Left ventricle myocardium inferior (tissue), 1 donor: Measurements from ENCODE around the gene EAPP. TPM values are rescaled to one million over a fixed set of nuclear protein-coding genes. Genes with fewer than 3 reads are reported as not detected.

ENCODE experiments used
- DNase-seq: peaks from one replicate; pipeline ENCODE4 v3.0.0-alpha.2; 2020
- H3K27ac ChIP-seq: fragments of 200-600 bp; replicated peaks from 2 replicates; pipeline ENCODE4 v1.8.0; 2021
- H3K27me3 ChIP-seq: fragments of 200-600 bp; 2 replicates; pipeline ENCODE4 v1.8.0; 2021; ENCODE audit warnings: low read depth
- H3K36me3 ChIP-seq: fragments of 200-600 bp; 2 replicates; pipeline ENCODE4 v1.8.0; 2021
- H3K4me1 ChIP-seq: fragments of 200-600 bp; 2 replicates; pipeline ENCODE4 v1.8.0; 2021
- H3K4me3 ChIP-seq: fragments of 200-600 bp; 2 replicates; pipeline ENCODE4 v1.8.0; 2021; ENCODE audit warnings: mild to moderate bottlenecking, moderate library complexity
- H3K9me3 ChIP-seq: fragments of 200-600 bp; replicated peaks from 2 replicates; pipeline ENCODE4 v1.8.0; 2021
- intact Hi-C: fragments of 100-400 bp; cut with micrococcal nuclease; formaldehyde crosslinking; loops from one replicate; pipeline ENCODE4 v1.11.0; 2022
- total RNA-seq: library from RNA; stranded (reverse); fragmentation: NEBNext Ultra II Directional; extraction: Animal tissue kit (Norgen Biotek cat#: 25700); gene quantifications from one replicate; pipeline ENCODE4 v1.2.1, GENCODE V29; 2021
- TF ChIP-seq, protein P1 (sequence below): fragments of 200-600 bp; IDR thresholded peaks from 2 replicates; pipeline ENCODE4 v1.8.0; 2021; ENCODE audit warnings: antibody characterized with exemption, mild to moderate bottlenecking, borderline replicate concordance
- donor health status: DM: no; HTN: yes; CAD: no; lungs with severe emphysema.

The EAPP gene
- total RNA-seq, 1 donor from 2014 or later: 17.5 TPM

DNA sequence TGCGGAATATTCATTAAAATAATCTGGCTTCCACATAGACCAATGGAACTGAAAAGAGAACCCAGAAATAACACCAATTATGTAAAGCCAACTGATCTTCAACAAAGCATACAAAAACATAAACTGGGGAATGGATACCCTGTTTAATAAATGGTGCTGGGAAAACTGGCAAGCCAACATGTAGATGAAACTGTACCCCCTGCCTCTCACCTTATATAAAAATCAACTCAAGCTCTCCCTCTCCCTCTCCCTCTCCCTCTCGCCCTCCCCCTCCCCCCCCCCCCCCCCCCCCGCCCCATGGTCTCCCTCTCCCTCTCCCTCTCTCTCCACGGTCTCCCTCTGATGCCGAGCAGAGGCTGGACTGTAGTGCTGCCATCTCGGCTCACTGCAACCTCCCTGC lies 64.3 kb downstream of the EAPP start:
- Histone ChIP-seq H3K27ac (no peak overlapping the region), H3K4me1 (no peaks in the 10 kb centered on the region), H3K9me3 (no peaks in the 10 kb centered on the region), H3K36me3 (no peaks in the 10 kb centered on the region), H3K4me3 (no peak overlapping the region), H3K27me3 (peaks cover 3% of the 10 kb centered on the region)
- DNase-seq: no peak
- TF ChIP-seq, protein P1, sequence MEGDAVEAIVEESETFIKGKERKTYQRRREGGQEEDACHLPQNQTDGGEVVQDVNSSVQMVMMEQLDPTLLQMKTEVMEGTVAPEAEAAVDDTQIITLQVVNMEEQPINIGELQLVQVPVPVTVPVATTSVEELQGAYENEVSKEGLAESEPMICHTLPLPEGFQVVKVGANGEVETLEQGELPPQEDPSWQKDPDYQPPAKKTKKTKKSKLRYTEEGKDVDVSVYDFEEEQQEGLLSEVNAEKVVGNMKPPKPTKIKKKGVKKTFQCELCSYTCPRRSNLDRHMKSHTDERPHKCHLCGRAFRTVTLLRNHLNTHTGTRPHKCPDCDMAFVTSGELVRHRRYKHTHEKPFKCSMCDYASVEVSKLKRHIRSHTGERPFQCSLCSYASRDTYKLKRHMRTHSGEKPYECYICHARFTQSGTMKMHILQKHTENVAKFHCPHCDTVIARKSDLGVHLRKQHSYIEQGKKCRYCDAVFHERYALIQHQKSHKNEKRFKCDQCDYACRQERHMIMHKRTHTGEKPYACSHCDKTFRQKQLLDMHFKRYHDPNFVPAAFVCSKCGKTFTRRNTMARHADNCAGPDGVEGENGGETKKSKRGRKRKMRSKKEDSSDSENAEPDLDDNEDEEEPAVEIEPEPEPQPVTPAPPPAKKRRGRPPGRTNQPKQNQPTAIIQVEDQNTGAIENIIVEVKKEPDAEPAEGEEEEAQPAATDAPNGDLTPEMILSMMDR: no peak
- intact Hi-C loops: no loop called here

DNA sequence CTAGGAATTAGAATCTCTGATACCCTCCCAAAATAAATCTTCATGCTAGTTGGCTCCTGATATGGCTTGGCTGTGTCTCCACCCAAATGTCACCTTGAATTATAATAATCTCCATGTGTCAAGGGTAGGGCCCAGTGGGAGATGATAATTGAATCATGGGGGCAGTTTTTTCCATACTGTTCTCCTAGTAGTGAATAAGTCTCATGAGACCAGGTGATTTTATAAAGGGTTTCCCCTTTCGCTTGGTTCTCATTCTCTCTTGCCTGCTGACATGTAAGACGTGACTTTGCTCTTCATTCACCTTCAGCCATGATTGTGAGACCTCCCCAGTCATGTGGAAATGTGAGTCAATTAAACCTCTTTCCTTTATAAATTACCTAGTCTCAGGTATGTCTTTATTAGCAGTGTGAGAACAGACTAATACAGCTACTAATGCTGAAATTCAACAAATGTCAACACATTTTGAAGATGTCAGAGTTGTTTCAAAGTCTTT lies 65.3 kb downstream of the EAPP start:
- no peak overlapping the region for H3K4me3 ChIP-seq
- intact Hi-C loops: no loop called here
- H3K27ac ChIP-seq: no peak overlapping the region
- no peaks in the 10 kb centered on the region for H3K36me3 ChIP-seq
- no peak for DNase-seq
- no peaks in the 10 kb centered on the region for H3K9me3 ChIP-seq
- H3K27me3 ChIP-seq: peaks cover 3% of the 10 kb centered on the region
- TF ChIP-seq, protein P1: no peak
- no peaks in the 10 kb centered on the region for H3K4me1 ChIP-seq

DNA sequence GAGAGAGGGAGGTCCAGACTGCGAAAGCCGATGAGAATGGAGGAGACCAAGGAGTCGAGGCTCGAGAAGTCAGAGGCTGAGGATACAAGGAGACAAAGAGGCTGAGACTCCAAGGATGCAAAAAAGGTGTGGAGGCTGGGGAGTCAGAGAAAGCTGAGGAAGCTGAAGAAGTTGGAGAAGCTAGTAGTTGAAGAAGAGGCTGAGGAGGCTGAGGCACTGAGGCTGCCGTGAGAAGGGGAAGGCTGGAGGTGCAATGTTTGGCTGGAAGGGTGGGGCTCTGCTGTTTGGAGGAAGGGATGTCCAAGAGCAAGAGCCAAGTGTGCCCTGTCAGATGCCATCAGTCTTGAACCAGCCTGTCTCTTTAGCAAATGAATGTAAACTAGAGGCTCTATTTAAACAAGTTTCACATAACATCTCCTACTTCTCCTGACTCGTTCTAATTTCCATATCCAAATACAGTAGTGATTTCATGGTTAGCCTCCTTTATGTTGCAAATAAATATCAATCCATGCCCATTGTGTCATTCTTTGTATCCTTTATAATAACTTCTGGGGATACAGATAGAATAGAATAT lies 66.7 kb downstream of the EAPP start:
- DNase-seq: no peak
- H3K4me1 ChIP-seq: no peaks in the 10 kb centered on the region
- H3K27me3 ChIP-seq: peaks cover 3% of the 10 kb centered on the region
- intact Hi-C loops: no loop called here
- no peak overlapping the region for H3K4me3 ChIP-seq
- no peaks in the 10 kb centered on the region for H3K9me3 ChIP-seq
- H3K36me3 ChIP-seq: no peaks in the 10 kb centered on the region
- TF ChIP-seq, protein P1: no peak
- H3K27ac ChIP-seq: no peak overlapping the region

DNA sequence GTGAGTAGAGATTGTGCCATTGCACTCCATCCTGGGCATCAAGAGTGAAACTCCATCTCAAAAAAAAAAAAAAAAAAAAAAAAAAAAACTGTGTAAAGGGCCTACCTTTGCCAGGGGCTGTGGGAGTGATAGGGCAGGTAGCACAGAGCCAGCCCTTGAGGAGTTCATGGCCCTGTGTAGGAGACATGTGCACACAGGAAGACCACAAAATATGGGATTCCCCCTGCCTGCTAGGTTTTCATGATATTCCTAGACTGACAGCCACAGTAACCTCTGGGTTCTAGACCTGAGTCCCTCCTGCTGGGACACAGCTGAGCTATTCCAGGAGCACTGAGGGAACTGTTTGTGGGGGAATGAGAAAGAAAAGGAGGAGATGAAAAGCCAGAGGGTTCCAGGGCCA lies 69.2 kb downstream of the EAPP start:
- no peaks in the 10 kb centered on the region for H3K9me3 ChIP-seq
- no peaks in the 10 kb centered on the region for H3K36me3 ChIP-seq
- peaks cover 3% of the 10 kb centered on the region for H3K27me3 ChIP-seq
- H3K4me1 ChIP-seq: no peaks in the 10 kb centered on the region
- intact Hi-C loops: no loop called here
- H3K4me3 ChIP-seq: no peak overlapping the region
- no peak for DNase-seq
- H3K27ac ChIP-seq: no peak overlapping the region
- TF ChIP-seq, protein P1: no peak

DNA sequence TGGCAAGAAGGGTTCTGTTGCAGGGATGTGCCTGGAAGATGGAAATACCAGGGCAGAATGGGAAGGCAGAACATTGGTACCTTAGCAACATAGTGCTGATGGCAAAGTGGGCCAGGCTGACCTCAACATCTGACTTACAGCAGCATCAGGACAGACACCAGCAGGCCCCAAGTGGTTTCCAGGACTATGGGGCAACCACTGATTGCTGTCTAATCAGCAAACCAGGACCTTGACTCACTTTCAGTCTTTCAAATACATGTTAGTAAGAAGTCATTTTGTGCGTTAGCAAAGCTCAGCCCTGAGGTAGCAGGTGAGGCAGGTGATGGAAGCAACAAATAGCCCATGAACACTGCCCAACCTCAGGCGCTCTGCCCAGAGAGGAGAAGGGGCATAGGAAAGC lies 72.8 kb downstream of the EAPP start:
- intact Hi-C loops: no loop called here
- TF ChIP-seq, protein P1: no peak
- H3K36me3 ChIP-seq: no peaks in the 10 kb centered on the region
- H3K27ac ChIP-seq: no peak overlapping the region
- no peak overlapping the region for H3K4me3 ChIP-seq
- H3K27me3 ChIP-seq: no peaks in the 10 kb centered on the region
- H3K9me3 ChIP-seq: no peaks in the 10 kb centered on the region
- DNase-seq: no peak
- H3K4me1 ChIP-seq: peaks cover 4% of the 10 kb centered on the region

Other genes with a start within 250 kb of the EAPP start
- 13.5 TPM for gene SPTSSA, start 77.5 kb downstream of the EAPP start, total RNA-seq
- 60.4 TPM for gene SNX6, start 90.4 kb upstream of the EAPP start, total RNA-seq
- gene CFL2, start 174.9 kb upstream of the EAPP start, total RNA-seq: 509 TPM